ENCODE measurements around the gene NR0B1. TPM values are rescaled to one million over a fixed set of nuclear protein-coding genes. Genes with fewer than 3 reads are reported as not detected.

NR0B1 gene
- total RNA-seq, 2 donors from 2014 or later, result 0.81 TPM; not detected in 1

- DNase-seq (ENCODE audit: low spot score), result no peak
- no peak for TF ChIP-seq CTCF (IDR thresholded peaks at IDR 0.05)
Observed at GRCh38 chrX:30307466-30307865, 1.7 kb downstream of the NR0B1 start.

DNA sequence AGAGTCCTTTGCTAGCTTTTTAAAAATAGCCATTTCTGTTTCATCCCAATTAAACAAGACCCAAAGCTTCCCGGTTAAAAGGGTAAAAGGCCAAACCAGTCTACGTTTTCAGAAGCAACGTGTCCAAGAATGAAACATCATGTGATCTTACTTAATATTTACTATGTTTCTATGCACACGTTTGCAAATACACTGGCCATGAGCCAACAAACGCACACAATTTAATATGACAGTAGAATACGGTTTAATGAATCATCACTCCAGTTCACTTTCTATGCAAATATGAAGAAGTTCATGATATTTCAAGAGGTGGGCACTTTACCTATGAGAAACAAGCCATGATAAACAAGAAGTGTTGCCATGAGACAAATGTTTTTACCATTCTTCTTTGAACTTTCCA lies 4.3 kb downstream of the NR0B1 start:
- H3K9me3 ChIP-seq, result no peaks in the 10 kb centered on the region

More at GRCh38 chrX:30307466-30307865, 1.7 kb downstream of the NR0B1 start:
- ATAC-seq (ENCODE audit: insufficient number of reproducible peaks, low FRiP score, low read depth), result no peak
- H3K4me1 ChIP-seq (ENCODE audit: control insufficient read depth in 1 of 2, low read depth in 2 of 2), result peaks cover 0 to 8% of the 10 kb centered on the region in 2 donors
- H3K36me3 ChIP-seq, result no peaks in the 10 kb centered on the region
- no peak overlapping the region for H3K4me3 ChIP-seq
- H3K27ac ChIP-seq, result no peak overlapping the region
- H3K9me3 ChIP-seq, result no peaks in the 10 kb centered on the region
- no peaks in the 10 kb centered on the region for H3K27me3 ChIP-seq (replicated peaks; ENCODE audit: insufficient read depth)

DNA sequence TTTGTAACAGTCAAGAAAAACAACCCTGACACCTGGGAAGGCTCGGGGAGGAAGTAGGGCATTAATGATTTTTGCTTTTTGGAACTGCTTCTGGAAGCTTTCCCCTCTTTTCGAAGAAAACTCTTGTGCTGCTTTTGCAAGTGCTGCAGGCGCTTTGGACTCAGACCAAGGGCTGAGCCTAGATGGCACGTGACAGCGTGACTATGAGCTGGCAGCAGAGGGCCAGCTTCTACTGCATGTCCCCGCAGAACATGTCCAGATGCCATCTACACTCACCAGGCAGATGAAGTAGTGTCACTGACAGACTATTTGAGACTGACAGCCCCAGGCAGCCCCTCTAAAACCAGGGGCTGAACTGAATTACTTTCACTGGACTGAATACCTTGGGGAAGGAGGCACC lies 6.2 kb downstream of the NR0B1 start:
- Histone ChIP-seq H3K27ac (no peak overlapping the region), H3K27me3 (replicated peaks; ENCODE audit: insufficient read depth) (no peaks in the 10 kb centered on the region), H3K9me3 (no peaks in the 10 kb centered on the region), H3K36me3 (no peaks in the 10 kb centered on the region), H3K4me1 (ENCODE audit: control insufficient read depth in 1 of 2, low read depth in 2 of 2) (peaks cover 0 to 9% of the 10 kb centered on the region in 2 donors), H3K4me3 (no peak overlapping the region)
- no peak for TF ChIP-seq CTCF (IDR thresholded peaks at IDR 0.05)
- ATAC-seq (ENCODE audit: insufficient number of reproducible peaks, low FRiP score, low read depth) (no peak), DNase-seq (ENCODE audit: low spot score) (no peak)

More for the DNA sequence above, 4.3 kb downstream of the NR0B1 start:
- Histone ChIP-seq H3K4me3 (no peak overlapping the region), H3K36me3 (no peaks in the 10 kb centered on the region), H3K27me3 (replicated peaks; ENCODE audit: insufficient read depth) (no peaks in the 10 kb centered on the region), H3K4me1 (ENCODE audit: control insufficient read depth in 1 of 2, low read depth in 2 of 2) (peaks cover 0 to 16% of the 10 kb centered on the region in 2 donors), H3K27ac (no peak overlapping the region)
- no peak for TF ChIP-seq CTCF (IDR thresholded peaks at IDR 0.05)
- ATAC-seq (ENCODE audit: insufficient number of reproducible peaks, low FRiP score, low read depth) (no peak), DNase-seq (ENCODE audit: low spot score) (no peak)

- Histone ChIP-seq H3K27ac (no peak overlapping the region), H3K4me3 (no peak overlapping the region), H3K4me1 (ENCODE audit: control insufficient read depth in 1 of 2, low read depth in 2 of 2) (peaks cover 0 to 9% of the 10 kb centered on the region in 2 donors), H3K27me3 (replicated peaks; ENCODE audit: insufficient read depth) (no peaks in the 10 kb centered on the region), H3K9me3 (no peaks in the 10 kb centered on the region), H3K36me3 (no peaks in the 10 kb centered on the region)
- ATAC-seq (ENCODE audit: insufficient number of reproducible peaks, low FRiP score, low read depth) (no peak), DNase-seq (ENCODE audit: low spot score) (no peak)
- no peak for TF ChIP-seq CTCF (IDR thresholded peaks at IDR 0.05)
Observed at GRCh38 chrX:30301963-30302362, 7.2 kb downstream of the NR0B1 start.

DNA sequence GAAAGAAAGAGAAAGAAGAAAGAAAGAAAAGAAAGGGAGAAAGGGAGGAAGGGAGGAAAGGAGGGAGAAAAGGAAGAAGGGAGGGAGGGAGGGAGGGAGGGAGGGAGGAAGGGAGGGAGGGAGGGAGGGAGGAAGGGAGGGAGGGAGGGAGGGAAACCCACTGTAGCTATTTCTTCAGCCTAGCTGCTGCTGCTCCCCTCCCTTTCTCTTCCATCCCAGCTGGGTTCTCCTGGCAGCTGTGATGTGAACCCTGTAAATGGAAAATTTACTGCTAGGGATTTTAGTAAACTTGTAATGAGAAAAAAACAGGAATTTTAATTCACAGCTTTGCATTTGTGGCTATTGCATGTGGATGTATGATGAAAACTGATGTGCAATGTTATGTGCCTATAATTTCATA lies 8.0 kb downstream of the NR0B1 start:
- Histone ChIP-seq H3K4me1 (ENCODE audit: control insufficient read depth in 1 of 2, low read depth in 2 of 2) (peaks cover 0 to 9% of the 10 kb centered on the region in 2 donors), H3K4me3 (no peak overlapping the region), H3K36me3 (no peaks in the 10 kb centered on the region), H3K27ac (no peak overlapping the region), H3K27me3 (replicated peaks; ENCODE audit: insufficient read depth) (no peaks in the 10 kb centered on the region), H3K9me3 (no peaks in the 10 kb centered on the region)
- no peak for TF ChIP-seq CTCF (IDR thresholded peaks at IDR 0.05)
- ATAC-seq (ENCODE audit: insufficient number of reproducible peaks, low FRiP score, low read depth) (no peak), DNase-seq (ENCODE audit: low spot score) (no peak)
